ENCODE results near the gene NUP37. TPM values are rescaled to one million over a fixed set of nuclear protein-coding genes. Genes with fewer than 3 reads are reported as not detected.
A peak's percentile ranks its signal among the peaks of the same experiment; 100 is the strongest.

Gene NUP37
- total and polyA plus RNA-seq, 2 donors (not counting 1 experiment from before 2014, with no cell fraction given), result 19.1 to 22.2 TPM

GRCh38 chr12:102061560-102062418 is 58.1 kb downstream of the NUP37 start, which contains the start of gene WASHC3:
WASHC3 (minus strand) TSS chr12:102061991; CDS start chr12:102061962, 29 bp downstream.
- H3K4me1 Mint-ChIP-seq, result peaks cover 27% of the 10 kb centered on the region

More at GRCh38 chr12:102061560-102062418, 58.1 kb downstream of the NUP37 start, which contains the start of gene WASHC3:
- under 1% methylated on average over 27 of the region's 44 CpGs for WGBS (ENCODE audit: insufficient coverage)
- H3K4me1 ChIP-seq (ENCODE audit: control insufficient read depth in 2 of 2, insufficient read depth in 2 of 2, low read length in 2 of 2), result peaks cover 5 to 12% of the 10 kb centered on the region in 2 donors
- H3K79me2 ChIP-seq (ENCODE audit: control insufficient read depth, insufficient read depth, low read length), result peaks cover 42% of the 10 kb centered on the region
- peak within 1 kb of the TSS; percentile 96 for H3K27ac Mint-ChIP-seq
- ChIA-PET POLR2A (interaction anchor here (0.6 to 1.5 kb wide), 6 partner anchors 37 to 420 kb away, joined by 3 to 6 read pairs (median 3); partner anchors contain the start of gene DRAM1), CTCF (interaction anchor here (0.6 to 2.3 kb wide), 3 partner anchors 121 to 144 kb away, joined by 3 to 14 read pairs (median 3); no protein-coding TSS in a partner anchor)
- TF ChIP-seq EZH2 (IDR thresholded peaks at IDR 0.05; ENCODE audit: borderline replicate concordance, insufficient read depth, low read depth, low read length, poor library complexity, severe bottlenecking) (no peak), CTCF (IDR thresholded peaks at IDR 0.05) (no peak)
- no peaks in the 10 kb centered on the region for H3K27me3 Mint-ChIP-seq
- intact Hi-C loops (cut with micrococcal nuclease), result loop anchor here (1.0 to 5.0 kb wide), 8 partner anchors 51 to 1871 kb away; partner anchors contain the start of genes ACTR6, CHPT1, GNPTAB and HSP90B1
- H3K27me3 ChIP-seq (replicated peaks in 1 of 4; ENCODE audit: control extremely low read depth in 1 of 4, control insufficient read depth in 3 of 4, insufficient read depth in 4 of 4, low read length in 3 of 4), result peaks cover 0 to 4% (median 0%) of the 10 kb centered on the region in 4 experiments
- no peaks in the 10 kb centered on the region for H3K9me3 ChIP-seq (ENCODE audit: control extremely low read depth in 1 of 3, control insufficient read depth in 2 of 3, insufficient read depth in 1 of 3, low read length in 2 of 3)
- peak within 1 kb of the TSS; percentile 83 for H2AFZ ChIP-seq (ENCODE audit: insufficient read depth, low read depth, low read length, poor library complexity, severe bottlenecking)
- peak within 1 kb of the TSS; percentile 85 for H3K9ac ChIP-seq (ENCODE audit: low read length)
- no peaks in the 10 kb centered on the region for H4K20me1 ChIP-seq (ENCODE audit: control insufficient read depth, insufficient read depth, low read length, poor library complexity, severe bottlenecking)
- peak within 1 kb of the TSS; percentile 95 for H3K4me3 Mint-ChIP-seq
- peak within 1 kb of the TSS; percentile 83 for H3K4me2 ChIP-seq (replicated peaks; ENCODE audit: low read depth, low read length, poor library complexity, severe bottlenecking)
- ATAC-seq (ENCODE audit: low read depth) (peak; percentile 96), DNase-seq (peak; percentile 95)
- no peaks in the 10 kb centered on the region for H3K9me3 Mint-ChIP-seq (ENCODE audit: insufficient read depth)
- H3K36me3 ChIP-seq (replicated peaks in 1 of 2; ENCODE audit: control extremely low read depth in 1 of 2, control insufficient read depth in 1 of 2, extremely low read depth in 1 of 2, insufficient read depth in 2 of 2, low read length in 1 of 2), result peaks cover under 1 to 23% of the 10 kb centered on the region in 2 experiments
- H3K4me3 ChIP-seq (ENCODE audit: control extremely low read depth in 1 of 5, extremely low read depth in 1 of 5, insufficient read depth in 1 of 5, low read depth in 2 of 5, low read length in 4 of 5), result peak within 1 kb of the TSS; percentile 72 to 92 (median 89)
- H3K27ac ChIP-seq (ENCODE audit: low read length in 2 of 2), result peak within 1 kb of the TSS; percentile 93 to 96
